Measurements from ENCODE around the gene NCK1. TPM values are rescaled to one million over a fixed set of nuclear protein-coding genes. Genes with fewer than 3 reads are reported as not detected.

NCK1 gene
- total and polyA plus RNA-seq, 2 of the 13 experiments (the other 11 are each of a cell fraction or from before 2014, with no cell fraction given), result 14.7 to 30.4 TPM

- TF ChIP-seq KLF6 (CRISPR knock-in tag; IDR thresholded peaks at IDR 0.05) (no peak), SMYD3 (CRISPR knock-in tag; IDR thresholded peaks at IDR 0.05) (no peak), ZKSCAN5 (CRISPR knock-in tag; IDR thresholded peaks at IDR 0.05) (no peak), ZNF354B (CRISPR knock-in tag; IDR thresholded peaks at IDR 0.05) (no peak), MTF2 (CRISPR knock-in tag; IDR thresholded peaks at IDR 0.05; ENCODE audit: borderline replicate concordance) (0 out of 2 replicates have a peak, but pooled peaks have one; percentile 38), SRF (IDR thresholded peaks at IDR 0.05; ENCODE audit: low read depth, low read length) (no peak), PAX8 (CRISPR knock-in tag; IDR thresholded peaks at IDR 0.05; ENCODE audit: borderline replicate concordance) (no peak), BHLHE40 (IDR thresholded peaks at IDR 0.05; ENCODE audit: low read length) (no peak), DMAP1 (CRISPR knock-in tag; IDR thresholded peaks at IDR 0.05) (0 out of 2 replicates have a peak, but pooled peaks have one; percentile 16), ZFX (CRISPR knock-in tag; IDR thresholded peaks at IDR 0.05; ENCODE audit: low read depth) (peak; percentile 81), ARNT2 (CRISPR knock-in tag; IDR thresholded peaks at IDR 0.05; ENCODE audit: low read depth) (no peak; the same call in 1 of the 2 replicates), GATAD2A (CRISPR knock-in tag; IDR thresholded peaks at IDR 0.05) (no peak), NFKB2 (CRISPR knock-in tag; IDR thresholded peaks at IDR 0.05; ENCODE audit: borderline replicate concordance) (no peak), AGO2 (optimal IDR thresholded peaks at IDR 0.05; ENCODE audit: low read depth, low read length) (no peak), NFATC3 (CRISPR knock-in tag; IDR thresholded peaks at IDR 0.05) (no peak), ZFP41 (CRISPR knock-in tag; IDR thresholded peaks at IDR 0.05; ENCODE audit: borderline replicate concordance) (no peak)
- TF ChIP-seq, protein P1, sequence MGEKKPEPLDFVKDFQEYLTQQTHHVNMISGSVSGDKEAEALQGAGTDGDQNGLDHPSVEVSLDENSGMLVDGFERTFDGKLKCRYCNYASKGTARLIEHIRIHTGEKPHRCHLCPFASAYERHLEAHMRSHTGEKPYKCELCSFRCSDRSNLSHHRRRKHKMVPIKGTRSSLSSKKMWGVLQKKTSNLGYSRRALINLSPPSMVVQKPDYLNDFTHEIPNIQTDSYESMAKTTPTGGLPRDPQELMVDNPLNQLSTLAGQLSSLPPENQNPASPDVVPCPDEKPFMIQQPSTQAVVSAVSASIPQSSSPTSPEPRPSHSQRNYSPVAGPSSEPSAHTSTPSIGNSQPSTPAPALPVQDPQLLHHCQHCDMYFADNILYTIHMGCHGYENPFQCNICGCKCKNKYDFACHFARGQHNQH (CRISPR knock-in tag; IDR thresholded peaks at IDR 0.05), result no peak
- TF ChIP-seq, protein P2, sequence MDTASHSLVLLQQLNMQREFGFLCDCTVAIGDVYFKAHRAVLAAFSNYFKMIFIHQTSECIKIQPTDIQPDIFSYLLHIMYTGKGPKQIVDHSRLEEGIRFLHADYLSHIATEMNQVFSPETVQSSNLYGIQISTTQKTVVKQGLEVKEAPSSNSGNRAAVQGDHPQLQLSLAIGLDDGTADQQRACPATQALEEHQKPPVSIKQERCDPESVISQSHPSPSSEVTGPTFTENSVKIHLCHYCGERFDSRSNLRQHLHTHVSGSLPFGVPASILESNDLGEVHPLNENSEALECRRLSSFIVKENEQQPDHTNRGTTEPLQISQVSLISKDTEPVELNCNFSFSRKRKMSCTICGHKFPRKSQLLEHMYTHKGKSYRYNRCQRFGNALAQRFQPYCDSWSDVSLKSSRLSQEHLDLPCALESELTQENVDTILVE (CRISPR knock-in tag; IDR thresholded peaks at IDR 0.05), result no peak
Observed at GRCh38 chr3:136819392-136819730, 42.6 kb upstream of the NCK1 start (continued).
